SJCRH30 (cell line): ENCODE data around the gene XRN2. TPM values are rescaled to one million over a fixed set of nuclear protein-coding genes. Genes with fewer than 3 reads are reported as not detected.

Experiments used
- DNase-seq, 2 experiments: peaks; one replicate each; pipeline ENCODE4 v3.0.0-alpha.2; 2015 to 2020
- H3K27ac ChIP-seq: fragments of 250-450 bp; sonication (Bioruptor Pico); 2 replicates; pipeline ENCODE4 v1.5.1; 2020; ENCODE audit warnings: mild to moderate bottlenecking, moderate library complexity
- H3K27me3 ChIP-seq: fragments of 250-450 bp; sonication (Bioruptor Pico); 2 replicates; pipeline ENCODE4 v1.5.1; 2020; ENCODE audit warnings: mild to moderate bottlenecking, moderate library complexity
- H3K36me3 ChIP-seq: fragments of 250-450 bp; sonication (Bioruptor Pico); 2 replicates; pipeline ENCODE4 v1.5.1; 2020; ENCODE audit warnings: mild to moderate bottlenecking, moderate library complexity
- H3K4me1 ChIP-seq: fragments of 250-450 bp; sonication (Bioruptor Pico); 2 replicates; pipeline ENCODE4 v1.5.1; 2020; ENCODE audit warnings: mild to moderate bottlenecking, moderate library complexity
- H3K4me3 ChIP-seq: fragments of 250-450 bp; sonication (Bioruptor Pico); 2 replicates; pipeline ENCODE4 v1.5.1; 2020; ENCODE audit warnings: mild to moderate bottlenecking, moderate library complexity
- H3K9me3 ChIP-seq: fragments of 250-450 bp; sonication (Bioruptor Pico); replicated peaks from 2 replicates; pipeline ENCODE4 v1.5.1; 2020; ENCODE audit warnings: mild to moderate bottlenecking, moderate library complexity
- total RNA-seq: library from RNA; depleted of rRNA; stranded (reverse); fragments of >200 nt; shearing (Covaris generic); gene quantifications from 2 replicates; pipeline ENCODE4 v1.2.3, GENCODE V29; 2014

XRN2 gene
- total RNA-seq, 1 experiment from 2014 or later, result 166 TPM

GRCh38 chr20:21280522-21281016 is 22.6 kb upstream of the XRN2 start:
- no peak for DNase-seq

DNA sequence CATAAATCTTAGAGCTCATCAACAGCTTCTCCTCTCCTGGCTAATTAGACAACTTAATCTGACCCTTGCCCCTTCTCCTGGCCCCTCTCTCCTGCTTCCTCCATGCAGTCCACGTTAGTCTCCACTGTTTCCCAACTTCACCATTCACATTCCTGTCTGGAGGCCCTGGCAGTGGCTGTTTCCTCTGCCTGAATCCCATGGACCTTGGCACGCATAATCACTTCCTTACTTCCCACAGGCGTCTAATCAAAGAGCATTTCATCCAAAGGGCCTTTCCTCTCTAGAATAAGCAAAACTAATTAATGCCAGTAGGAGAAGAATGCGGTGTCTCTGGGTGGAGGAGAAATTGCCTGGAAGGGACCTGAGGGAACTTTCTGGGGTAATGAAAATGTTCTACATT is 16.4 kb upstream of the XRN2 start:
- Histone ChIP-seq H3K27me3 (no peaks in the 10 kb centered on the region), H3K27ac (no peak overlapping the region), H3K4me3 (no peak overlapping the region), H3K4me1 (no peaks in the 10 kb centered on the region), H3K36me3 (no peaks in the 10 kb centered on the region), H3K9me3 (no peaks in the 10 kb centered on the region)
- no peak for DNase-seq

More at GRCh38 chr20:21280522-21281016, 22.6 kb upstream of the XRN2 start:
- no peaks in the 10 kb centered on the region for H3K4me1 ChIP-seq
- no peaks in the 10 kb centered on the region for H3K27me3 ChIP-seq
- no peaks in the 10 kb centered on the region for H3K36me3 ChIP-seq
- no peak overlapping the region for H3K27ac ChIP-seq
- no peak overlapping the region for H3K4me3 ChIP-seq
- no peaks in the 10 kb centered on the region for H3K9me3 ChIP-seq

GRCh38 chr20:21288587-21289370 is 14.4 kb upstream of the XRN2 start:
- no peak overlapping the region for H3K27ac ChIP-seq
- H3K27me3 ChIP-seq, result no peaks in the 10 kb centered on the region
- no peaks in the 10 kb centered on the region for H3K9me3 ChIP-seq
- no peaks in the 10 kb centered on the region for H3K4me1 ChIP-seq
- H3K4me3 ChIP-seq, result no peak overlapping the region
- H3K36me3 ChIP-seq, result no peaks in the 10 kb centered on the region
- no peak for DNase-seq

- H3K27me3 ChIP-seq, result no peaks in the 10 kb centered on the region
- H3K9me3 ChIP-seq, result no peaks in the 10 kb centered on the region
- no peak overlapping the region for H3K4me3 ChIP-seq
- H3K36me3 ChIP-seq, result no peaks in the 10 kb centered on the region
- no peak overlapping the region for H3K27ac ChIP-seq
- DNase-seq, result no peak
- H3K4me1 ChIP-seq, result no peaks in the 10 kb centered on the region
These were observed 13.5 kb upstream of the XRN2 start for GRCh38 chr20:21289651-21290050.

DNA sequence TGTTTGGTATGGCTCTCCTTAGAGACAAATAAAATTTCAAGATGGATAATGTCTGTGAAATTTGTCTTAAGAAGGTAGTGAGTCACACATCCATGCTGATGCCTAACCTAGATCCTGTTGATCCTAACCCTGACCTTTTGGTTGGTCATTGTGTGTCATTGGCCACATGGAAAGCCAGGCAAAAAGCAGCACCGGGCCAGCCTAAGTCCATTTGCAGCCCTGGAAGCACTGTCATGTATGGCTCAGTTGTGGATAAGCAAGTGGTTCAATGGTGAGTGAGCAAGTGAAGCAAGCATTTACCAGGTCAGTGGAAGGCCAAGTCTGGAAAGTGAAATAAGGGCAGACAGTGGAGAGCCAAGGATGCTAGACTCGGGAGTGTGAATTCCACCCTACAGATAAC is 12.1 kb upstream of the XRN2 start:
- Histone ChIP-seq H3K9me3 (no peaks in the 10 kb centered on the region), H3K27ac (no peak overlapping the region), H3K4me1 (no peaks in the 10 kb centered on the region), H3K27me3 (no peaks in the 10 kb centered on the region), H3K36me3 (no peaks in the 10 kb centered on the region), H3K4me3 (no peak overlapping the region)
- DNase-seq, result no peak

- no peak overlapping the region for H3K4me3 ChIP-seq
- no peaks in the 10 kb centered on the region for H3K36me3 ChIP-seq
- 0 out of 2 replicates have a peak, but pooled peaks cover 3% of the 10 kb centered on the region for H3K27me3 ChIP-seq
- H3K4me1 ChIP-seq, result no peaks in the 10 kb centered on the region
- DNase-seq, result no peak
- no peaks in the 10 kb centered on the region for H3K9me3 ChIP-seq
- H3K27ac ChIP-seq, result no peak overlapping the region
These were observed 8.4 kb upstream of the XRN2 start for GRCh38 chr20:21294755-21295154.

GRCh38 chr20:21301940-21302663 is 1.0 kb upstream of the XRN2 start:
- Histone ChIP-seq H3K36me3 (0 out of 2 replicates have a peak, but pooled peaks cover 3% of the 10 kb centered on the region), H3K9me3 (no peaks in the 10 kb centered on the region), H3K27me3 (0 out of 2 replicates have a peak, but pooled peaks cover 2% of the 10 kb centered on the region), H3K4me3 (peak overlapping the region; percentile 99), H3K4me1 (peaks cover 3% of the 10 kb centered on the region; the same call in 1 of the 2 replicates), H3K27ac (peak overlapping the region; percentile 99; the same call in 1 of the 2 replicates)
- peak in 1 of 2 experiments; percentile 11 for DNase-seq

GRCh38 chr20:21302664-21303060 is 469 bp upstream of the XRN2 start:
- DNase-seq, result no peak
- H3K36me3 ChIP-seq, result 0 out of 2 replicates have a peak, but pooled peaks cover 3% of the 10 kb centered on the region
- H3K9me3 ChIP-seq, result no peaks in the 10 kb centered on the region
- H3K27me3 ChIP-seq, result no peaks in the 10 kb centered on the region
- peak overlapping the region; percentile 99 for H3K4me3 ChIP-seq
- peaks cover 3% of the 10 kb centered on the region; the same call in 1 of the 2 replicates for H3K4me1 ChIP-seq
- H3K27ac ChIP-seq, result peak overlapping the region; percentile 99

DNA sequence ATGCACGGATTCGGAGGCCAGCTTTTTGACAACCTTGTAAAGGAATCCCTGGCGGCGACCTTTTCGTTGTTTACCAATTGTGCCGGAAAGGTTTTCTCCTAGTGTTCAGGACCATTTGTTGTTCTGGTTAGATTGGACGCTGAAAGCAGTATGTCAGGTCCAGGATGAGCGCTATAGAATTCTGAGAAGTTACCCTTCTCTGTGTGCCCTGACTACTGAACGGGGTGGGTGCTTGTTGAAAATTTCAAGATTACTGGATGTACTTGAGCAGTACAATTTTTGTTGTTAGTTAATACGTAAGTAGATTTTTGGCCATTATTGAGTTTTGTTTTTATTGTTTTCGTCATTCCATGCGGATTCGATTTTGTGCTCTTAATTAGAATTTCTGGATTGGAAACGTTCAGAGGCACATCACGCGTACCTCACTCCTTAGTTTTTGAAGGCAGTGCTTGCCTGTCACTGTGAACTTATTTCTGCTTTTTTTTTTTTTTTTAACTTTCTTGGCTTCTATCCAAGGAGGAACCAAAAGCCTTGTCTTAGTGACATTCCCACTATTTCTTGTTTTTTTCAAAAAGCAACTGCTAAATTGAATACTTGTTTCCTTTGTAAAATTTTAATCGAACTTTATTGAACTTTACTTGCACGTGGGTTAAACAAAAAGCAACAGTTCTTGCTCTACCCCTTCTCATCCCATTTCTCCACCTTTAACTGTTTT is 898 bp downstream of the XRN2 start:
- H3K27ac ChIP-seq, result peak overlapping the region; percentile 99
- peak overlapping the region; percentile 99 for H3K4me3 ChIP-seq
- H3K36me3 ChIP-seq, result peaks cover 13% of the 10 kb centered on the region
- peaks cover 6% of the 10 kb centered on the region; the same call in 1 of the 2 replicates for H3K4me1 ChIP-seq
- no peak for DNase-seq
- peaks cover 5% of the 10 kb centered on the region; the same call in 1 of the 2 replicates for H3K9me3 ChIP-seq
- no peaks in the 10 kb centered on the region for H3K27me3 ChIP-seq

DNA sequence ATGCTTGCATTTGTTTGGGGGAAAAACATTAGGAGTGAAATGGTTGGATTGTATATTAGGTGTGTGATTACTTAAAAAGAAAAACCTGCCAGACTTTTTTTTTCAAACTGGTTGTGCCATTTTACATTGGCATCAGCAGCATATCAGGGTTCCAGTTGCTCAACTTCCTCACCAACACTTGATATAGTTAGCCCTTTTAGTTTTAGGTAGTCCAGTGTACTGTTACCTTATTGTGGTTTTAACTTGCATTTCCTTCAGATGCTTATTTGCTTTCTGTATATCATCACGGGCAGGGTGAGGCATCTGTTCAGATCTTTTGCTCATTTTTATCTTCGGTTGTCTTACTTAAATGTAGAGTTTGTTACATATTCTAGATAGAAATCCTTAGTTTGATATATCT is 5.2 kb downstream of the XRN2 start:
- peaks cover 23% of the 10 kb centered on the region for H3K36me3 ChIP-seq
- no peak overlapping the region for H3K27ac ChIP-seq
- no peak overlapping the region for H3K4me3 ChIP-seq
- no peaks in the 10 kb centered on the region for H3K27me3 ChIP-seq
- peaks cover 5% of the 10 kb centered on the region; the same call in 1 of the 2 replicates for H3K9me3 ChIP-seq
- no peak for DNase-seq
- 0 out of 2 replicates have a peak, but pooled peaks cover 6% of the 10 kb centered on the region for H3K4me1 ChIP-seq

GRCh38 chr20:21309678-21310467 is 6.7 kb downstream of the XRN2 start:
- peaks cover 5% of the 10 kb centered on the region; the same call in 1 of the 2 replicates for H3K9me3 ChIP-seq
- peaks cover 22% of the 10 kb centered on the region for H3K36me3 ChIP-seq
- DNase-seq, result no peak
- H3K4me3 ChIP-seq, result no peak overlapping the region
- 0 out of 2 replicates have a peak, but pooled peaks cover 3% of the 10 kb centered on the region for H3K4me1 ChIP-seq
- H3K27me3 ChIP-seq, result no peaks in the 10 kb centered on the region
- H3K27ac ChIP-seq, result no peak overlapping the region

GRCh38 chr20:21312813-21313474 is 9.8 kb downstream of the XRN2 start:
- Histone ChIP-seq H3K36me3 (peaks cover 20% of the 10 kb centered on the region), H3K9me3 (peaks cover 5% of the 10 kb centered on the region; the same call in 1 of the 2 replicates), H3K4me1 (0 out of 2 replicates have a peak, but pooled peaks cover 4% of the 10 kb centered on the region), H3K27me3 (no peaks in the 10 kb centered on the region), H3K4me3 (no peak overlapping the region), H3K27ac (no peak overlapping the region)
- DNase-seq, result no peak

- H3K36me3 ChIP-seq, result peaks cover 3% of the 10 kb centered on the region
- H3K4me1 ChIP-seq, result 0 out of 2 replicates have a peak, but pooled peaks cover 3% of the 10 kb centered on the region
- no peak overlapping the region for H3K4me3 ChIP-seq
- H3K27me3 ChIP-seq, result no peaks in the 10 kb centered on the region
- H3K9me3 ChIP-seq, result no peaks in the 10 kb centered on the region
- H3K27ac ChIP-seq, result no peak overlapping the region
- DNase-seq, result no peak
These were observed 12.0 kb downstream of the XRN2 start for GRCh38 chr20:21315138-21315537.
